Activated naive CD8-positive, alpha-beta T cell treated with anti-CD3 and anti-CD28 coated beads, Interleukin-2, amount 10 ng/mL, durations not matched to agents 7 days and 5 days (primary cell): ENCODE measurements around the gene PLCB4. TPM values are rescaled to one million over a fixed set of nuclear protein-coding genes. Genes with fewer than 3 reads are reported as not detected.
"Not testable (repeated sequence)": the region's sequence is repeated elsewhere in the genome, so short reads cannot be mapped to it uniquely, and the experiment has no call there.

Experiments used
- ATAC-seq: fragments of 150-1000 bp; cut with Tn5 transposase; one replicate; pipeline ENCODE4 v1.10.0; 2021; ENCODE audit warnings: low read depth, moderate library complexity
- POLR2A ChIA-PET: fragments of 350-600 bp; sonication (Branson Sonifier 250); formaldehyde crosslinking; loops from one replicate; lab custom pipeline; 2021; ENCODE audit warnings: antibody characterized with exemption; lab: Charles Lee
- DNase-seq: peaks from one replicate; pipeline ENCODE4 v3.0.0; 2021
- H3K27ac Mint-ChIP-seq: one replicate; pipeline ENCODE4 v1.8.0; 2022; ENCODE audit warnings: mild to moderate bottlenecking, mixed read lengths
- H3K27me3 Mint-ChIP-seq: one replicate; pipeline ENCODE4 v1.8.0; 2022; ENCODE audit warnings: mild to moderate bottlenecking, moderate library complexity, mixed read lengths
- H3K36me3 Mint-ChIP-seq: one replicate; pipeline ENCODE4 v1.8.0; 2021; ENCODE audit warnings: mild to moderate bottlenecking, mixed read lengths
- H3K4me1 Mint-ChIP-seq: one replicate; pipeline ENCODE4 v1.8.0; 2021; ENCODE audit warnings: mixed read lengths
- H3K4me3 Mint-ChIP-seq: one replicate; pipeline ENCODE4 v1.8.0; 2022; ENCODE audit warnings: mild to moderate bottlenecking, moderate library complexity, mixed read lengths
- H3K9me3 Mint-ChIP-seq: one replicate; pipeline ENCODE4 v1.8.0; 2021; ENCODE audit warnings: mixed read lengths
- total RNA-seq, 2 experiments: library from RNA; stranded (reverse); gene quantifications; one replicate each; pipeline ENCODE4 v1.2.3, GENCODE V29; 2021

Gene PLCB4
- total RNA-seq, 2 experiments from 2014 or later = not detected

DNA sequence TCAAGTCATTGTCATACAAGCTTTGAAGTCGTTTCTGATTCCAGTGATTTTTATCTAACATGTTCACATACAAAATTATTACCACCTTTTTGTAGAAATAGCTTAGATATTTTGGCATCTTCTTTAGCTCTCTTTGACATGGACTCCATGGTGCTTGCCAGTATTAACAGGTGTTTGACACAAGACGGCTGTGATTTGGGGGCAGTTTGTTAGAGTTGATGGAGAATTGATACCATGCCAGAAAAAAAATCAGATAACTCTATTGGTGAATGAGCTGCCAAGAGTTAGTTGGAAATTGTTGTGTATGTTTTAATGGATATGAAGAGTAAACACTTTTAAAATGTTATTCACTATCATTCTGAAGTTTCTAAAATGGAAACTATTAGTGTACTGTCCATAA is 298.9 kb downstream of the PLCB4 start:
- Mint-ChIP-seq H3K27ac (no peak overlapping the region), H3K4me3 (no peak overlapping the region), H3K9me3 (no peaks in the 10 kb centered on the region), H3K36me3 (no peaks in the 10 kb centered on the region), H3K4me1 (no peaks in the 10 kb centered on the region), H3K27me3 (no peaks in the 10 kb centered on the region)
- DNase-seq = no peak
- no peak for ATAC-seq
- POLR2A ChIA-PET = no interaction called here

DNA sequence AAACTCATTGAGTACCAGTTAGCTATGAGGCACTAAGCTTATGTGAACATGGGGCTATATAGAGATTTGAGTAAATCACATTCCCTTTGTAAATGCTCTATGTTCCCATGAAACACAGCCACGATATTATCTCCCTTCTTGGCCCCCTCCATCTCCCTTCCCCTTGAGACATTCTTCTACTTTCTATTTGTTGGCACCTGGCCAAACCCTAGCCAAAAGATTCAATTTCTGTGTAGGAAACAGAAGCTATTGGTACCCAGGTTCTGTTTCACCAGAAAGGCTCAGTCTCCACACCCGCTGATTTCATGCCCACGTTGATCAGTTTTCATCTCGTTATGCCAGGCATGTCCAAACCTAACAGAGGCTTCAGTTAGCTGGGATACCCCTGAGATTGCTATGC is 300.0 kb downstream of the PLCB4 start:
- no peak overlapping the region for H3K27ac Mint-ChIP-seq
- POLR2A ChIA-PET = no interaction called here

GRCh38 chr20:9369557-9369956 is 300.7 kb downstream of the PLCB4 start:
- no peak for DNase-seq
- H3K4me1 Mint-ChIP-seq = no peaks in the 10 kb centered on the region
- no peaks in the 10 kb centered on the region for H3K9me3 Mint-ChIP-seq
- POLR2A ChIA-PET = no interaction called here
- no peaks in the 10 kb centered on the region for H3K27me3 Mint-ChIP-seq
- H3K4me3 Mint-ChIP-seq = no peak overlapping the region
- H3K36me3 Mint-ChIP-seq = no peaks in the 10 kb centered on the region
- no peak for ATAC-seq
- H3K27ac Mint-ChIP-seq = no peak overlapping the region

More for the DNA sequence above, 300.0 kb downstream of the PLCB4 start:
- Mint-ChIP-seq H3K27me3 (no peaks in the 10 kb centered on the region), H3K9me3 (no peaks in the 10 kb centered on the region), H3K36me3 (no peaks in the 10 kb centered on the region), H3K4me3 (no peak overlapping the region), H3K4me1 (no peaks in the 10 kb centered on the region)
- DNase-seq (no peak), ATAC-seq (no peak)

DNA sequence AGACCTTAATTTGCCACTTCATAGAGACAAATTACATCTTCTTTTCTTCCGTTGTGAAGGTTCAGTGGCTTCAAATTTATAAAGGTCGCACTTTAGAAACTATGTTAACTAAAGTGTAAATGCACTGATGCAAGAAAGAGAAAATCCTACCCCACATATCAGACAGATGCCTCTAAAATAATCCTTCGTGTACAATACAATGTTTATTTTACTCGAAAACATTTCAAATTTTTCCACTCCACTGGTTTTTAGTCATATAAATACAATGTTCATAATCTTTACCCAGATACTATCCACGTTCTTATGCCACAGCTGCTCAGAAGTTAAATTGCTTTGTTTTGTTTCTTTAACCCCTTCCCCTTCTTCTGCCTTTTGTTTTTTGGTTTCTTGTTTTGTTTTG is 305.2 kb downstream of the PLCB4 start:
- Mint-ChIP-seq H3K4me1 (no peaks in the 10 kb centered on the region), H3K4me3 (no peak overlapping the region), H3K27ac (no peak overlapping the region), H3K36me3 (no peaks in the 10 kb centered on the region), H3K27me3 (no peaks in the 10 kb centered on the region), H3K9me3 (no peaks in the 10 kb centered on the region)
- DNase-seq (no peak), ATAC-seq (no peak)
- POLR2A ChIA-PET = no interaction called here

DNA sequence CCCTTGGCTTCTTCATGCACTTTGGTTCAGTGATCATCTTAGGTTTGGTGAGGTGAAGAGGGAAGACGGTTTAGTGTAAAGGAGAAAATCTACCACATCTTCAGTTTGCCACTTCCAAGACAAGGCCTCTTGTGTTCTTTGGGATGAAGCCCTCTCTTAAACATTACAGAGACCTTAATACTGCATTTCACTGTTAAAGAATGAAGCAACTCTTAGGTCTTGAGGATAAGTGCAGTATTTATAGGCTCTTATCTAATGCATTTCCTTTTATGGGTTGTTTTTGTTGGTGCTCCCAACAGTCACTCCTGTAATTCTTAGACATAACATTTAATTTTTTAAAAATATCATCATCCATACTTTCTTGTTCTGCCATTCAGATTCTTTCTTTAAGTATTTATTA is 305.6 kb downstream of the PLCB4 start:
- POLR2A ChIA-PET = no interaction called here
- H3K36me3 Mint-ChIP-seq = no peaks in the 10 kb centered on the region
- H3K27me3 Mint-ChIP-seq = no peaks in the 10 kb centered on the region
- H3K4me1 Mint-ChIP-seq = no peaks in the 10 kb centered on the region
- H3K27ac Mint-ChIP-seq = no peak overlapping the region
- ATAC-seq (no peak), DNase-seq (no peak)
- no peaks in the 10 kb centered on the region for H3K9me3 Mint-ChIP-seq
- no peak overlapping the region for H3K4me3 Mint-ChIP-seq

GRCh38 chr20:9375221-9375681 is 306.4 kb downstream of the PLCB4 start:
- no peaks in the 10 kb centered on the region for H3K9me3 Mint-ChIP-seq
- no peaks in the 10 kb centered on the region for H3K4me1 Mint-ChIP-seq
- H3K36me3 Mint-ChIP-seq = no peaks in the 10 kb centered on the region
- POLR2A ChIA-PET = no interaction called here
- no peak overlapping the region for H3K4me3 Mint-ChIP-seq
- no peak overlapping the region for H3K27ac Mint-ChIP-seq
- no peaks in the 10 kb centered on the region for H3K27me3 Mint-ChIP-seq
- ATAC-seq (no peak), DNase-seq (no peak)

- H3K27ac Mint-ChIP-seq = no peak overlapping the region
- POLR2A ChIA-PET = no interaction called here
- H3K4me3 Mint-ChIP-seq = no peak overlapping the region
These were observed 308.1 kb downstream of the PLCB4 start for GRCh38 chr20:9377007-9377406.

DNA sequence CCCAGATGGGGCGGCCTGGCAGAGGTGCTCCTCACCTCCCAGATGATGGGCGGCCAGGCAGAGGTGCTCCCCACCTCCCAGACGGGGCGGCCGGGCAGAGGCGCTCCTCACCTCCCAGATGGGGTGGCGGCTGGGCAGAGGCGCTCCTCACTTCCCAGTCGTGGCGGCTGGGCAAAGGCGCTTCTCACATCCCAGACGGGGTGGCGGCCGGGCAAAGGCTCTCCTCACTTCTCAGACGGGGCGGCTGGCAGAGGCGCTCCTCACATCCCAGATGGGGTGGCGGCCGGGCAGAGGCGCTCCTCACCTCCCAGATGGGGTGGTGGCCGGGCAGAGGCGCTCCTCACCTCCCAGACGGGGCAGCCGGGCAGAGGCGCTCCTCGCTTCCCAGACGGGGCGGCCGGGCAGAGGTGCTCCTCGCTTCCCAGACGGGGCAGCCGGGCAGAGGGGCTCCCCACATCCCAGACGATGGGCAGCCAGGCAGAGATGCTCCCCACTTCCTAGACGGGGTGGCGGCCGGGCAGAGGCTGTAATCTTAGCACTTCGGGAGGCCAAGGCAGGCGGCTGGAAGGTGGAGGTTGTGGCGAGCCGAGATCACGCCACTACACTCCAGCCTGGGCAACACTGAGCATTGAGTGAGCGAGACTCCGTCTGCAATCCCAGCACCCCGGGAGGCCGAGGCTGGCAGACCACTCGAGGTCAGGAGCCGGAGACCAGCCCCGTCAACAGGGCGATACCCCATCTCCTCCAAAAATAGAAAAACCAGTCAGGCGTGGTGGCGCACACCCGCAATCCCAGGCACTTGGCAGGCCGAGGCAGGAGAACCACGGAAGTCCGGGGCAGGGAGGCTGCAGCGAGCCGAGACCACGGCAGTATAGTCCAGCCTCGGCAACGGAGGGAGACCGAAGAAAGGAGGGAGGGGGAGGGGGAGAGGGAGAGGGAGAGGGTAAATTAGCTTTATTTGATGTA is 316.7 kb downstream of the PLCB4 start:
- DNase-seq, POLR2A ChIA-PET, H3K27me3 Mint-ChIP-seq, H3K27ac Mint-ChIP-seq, H3K36me3 Mint-ChIP-seq, H3K9me3 Mint-ChIP-seq, ATAC-seq, H3K4me1 Mint-ChIP-seq, H3K4me3 Mint-ChIP-seq: not testable (repeated sequence)

More at GRCh38 chr20:9377007-9377406, 308.1 kb downstream of the PLCB4 start:
- Mint-ChIP-seq H3K36me3 (no peaks in the 10 kb centered on the region), H3K9me3 (no peaks in the 10 kb centered on the region), H3K4me1 (no peaks in the 10 kb centered on the region), H3K27me3 (no peaks in the 10 kb centered on the region)
- DNase-seq = no peak
- ATAC-seq = no peak

DNA sequence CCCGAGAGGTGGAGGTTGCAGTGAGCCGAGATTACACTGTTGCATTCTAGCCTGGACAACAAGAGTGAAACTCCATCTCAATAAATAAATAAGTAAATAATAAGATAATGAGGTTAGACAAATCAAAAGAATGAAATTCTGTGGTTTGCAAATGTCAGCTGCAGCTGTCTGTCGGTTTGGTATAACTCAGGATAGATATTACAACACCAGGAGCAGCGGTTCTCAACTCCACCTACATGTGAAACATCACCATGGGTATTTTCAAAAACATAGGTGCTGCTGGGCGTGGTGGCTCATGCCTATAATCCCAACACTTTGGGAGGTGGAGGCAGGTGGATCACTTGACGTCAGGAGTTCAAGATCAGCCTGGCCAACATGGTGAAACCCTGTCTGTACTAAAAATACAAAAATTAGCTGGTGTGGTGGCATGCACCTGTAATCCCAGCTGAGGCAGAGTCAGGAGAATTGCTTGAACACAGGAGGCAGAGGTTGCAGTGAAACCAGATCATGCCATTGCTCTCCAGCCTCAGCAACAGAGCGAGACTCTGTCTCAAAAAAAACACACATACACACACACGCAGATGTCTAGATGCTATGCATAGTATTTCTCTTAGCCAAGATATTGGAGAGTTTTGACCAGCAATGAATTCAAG is 319.4 kb downstream of the PLCB4 start:
- POLR2A ChIA-PET = no interaction called here
- Mint-ChIP-seq H3K27ac (no peak overlapping the region), H3K4me3 (no peak overlapping the region), H3K9me3 (peaks cover 2% of the 10 kb centered on the region), H3K27me3 (no peaks in the 10 kb centered on the region), H3K36me3 (no peaks in the 10 kb centered on the region), H3K4me1 (no peaks in the 10 kb centered on the region)
- no peak for ATAC-seq
- no peak for DNase-seq

DNA sequence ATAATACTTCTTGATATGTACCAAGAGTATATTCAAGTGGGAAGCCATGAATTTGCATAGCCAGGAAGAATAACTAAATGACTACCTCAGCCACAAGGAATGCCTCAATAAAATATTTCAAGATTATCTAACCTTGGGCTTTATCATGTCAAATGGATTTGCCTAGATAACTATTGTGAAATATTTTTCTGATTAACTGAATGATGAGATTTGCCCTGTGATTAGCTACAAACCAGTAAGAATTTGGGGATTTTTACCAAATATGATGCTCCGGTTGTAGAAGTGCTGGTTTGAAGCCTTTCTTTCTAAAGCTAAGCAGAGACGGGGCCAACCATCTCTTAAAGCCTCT is 319.9 kb downstream of the PLCB4 start:
- H3K27ac Mint-ChIP-seq = no peak overlapping the region
- no peak for DNase-seq
- POLR2A ChIA-PET = no interaction called here
- no peak for ATAC-seq
- H3K36me3 Mint-ChIP-seq = no peaks in the 10 kb centered on the region
- H3K27me3 Mint-ChIP-seq = no peaks in the 10 kb centered on the region
- no peaks in the 10 kb centered on the region for H3K4me1 Mint-ChIP-seq
- H3K9me3 Mint-ChIP-seq = peaks cover 2% of the 10 kb centered on the region
- H3K4me3 Mint-ChIP-seq = no peak overlapping the region

- POLR2A ChIA-PET = no interaction called here
These were observed 320.5 kb downstream of the PLCB4 start for GRCh38 chr20:9389346-9389745.

DNA sequence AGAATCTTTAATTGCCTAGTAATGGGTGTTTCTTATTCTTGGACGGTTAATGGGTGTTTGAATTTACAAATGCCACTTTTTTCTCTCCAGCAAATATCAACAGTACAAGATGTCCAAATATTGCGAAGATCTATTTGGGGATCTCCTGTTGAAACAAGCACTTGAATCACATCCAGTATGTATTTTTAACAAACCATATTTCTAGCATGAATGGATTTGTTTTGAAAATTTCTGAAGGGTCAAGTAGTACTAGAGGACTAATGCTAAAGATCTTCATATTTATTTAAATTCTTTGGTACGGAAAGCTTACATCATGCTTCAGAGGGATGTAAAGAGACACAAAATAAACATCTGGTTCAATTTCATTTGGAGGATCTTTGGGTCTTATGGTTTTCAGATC is 321.6 kb downstream of the PLCB4 start:
- Mint-ChIP-seq H3K36me3 (no peaks in the 10 kb centered on the region), H3K4me3 (no peak overlapping the region), H3K27ac (no peak overlapping the region), H3K4me1 (no peaks in the 10 kb centered on the region), H3K27me3 (no peaks in the 10 kb centered on the region), H3K9me3 (no peaks in the 10 kb centered on the region)
- ATAC-seq = no peak
- no peak for DNase-seq
- POLR2A ChIA-PET = no interaction called here

More at GRCh38 chr20:9389346-9389745, 320.5 kb downstream of the PLCB4 start:
- ATAC-seq (no peak), DNase-seq (no peak)
- Mint-ChIP-seq H3K4me3 (no peak overlapping the region), H3K27ac (no peak overlapping the region), H3K36me3 (no peaks in the 10 kb centered on the region), H3K4me1 (no peaks in the 10 kb centered on the region), H3K27me3 (no peaks in the 10 kb centered on the region), H3K9me3 (no peaks in the 10 kb centered on the region)

DNA sequence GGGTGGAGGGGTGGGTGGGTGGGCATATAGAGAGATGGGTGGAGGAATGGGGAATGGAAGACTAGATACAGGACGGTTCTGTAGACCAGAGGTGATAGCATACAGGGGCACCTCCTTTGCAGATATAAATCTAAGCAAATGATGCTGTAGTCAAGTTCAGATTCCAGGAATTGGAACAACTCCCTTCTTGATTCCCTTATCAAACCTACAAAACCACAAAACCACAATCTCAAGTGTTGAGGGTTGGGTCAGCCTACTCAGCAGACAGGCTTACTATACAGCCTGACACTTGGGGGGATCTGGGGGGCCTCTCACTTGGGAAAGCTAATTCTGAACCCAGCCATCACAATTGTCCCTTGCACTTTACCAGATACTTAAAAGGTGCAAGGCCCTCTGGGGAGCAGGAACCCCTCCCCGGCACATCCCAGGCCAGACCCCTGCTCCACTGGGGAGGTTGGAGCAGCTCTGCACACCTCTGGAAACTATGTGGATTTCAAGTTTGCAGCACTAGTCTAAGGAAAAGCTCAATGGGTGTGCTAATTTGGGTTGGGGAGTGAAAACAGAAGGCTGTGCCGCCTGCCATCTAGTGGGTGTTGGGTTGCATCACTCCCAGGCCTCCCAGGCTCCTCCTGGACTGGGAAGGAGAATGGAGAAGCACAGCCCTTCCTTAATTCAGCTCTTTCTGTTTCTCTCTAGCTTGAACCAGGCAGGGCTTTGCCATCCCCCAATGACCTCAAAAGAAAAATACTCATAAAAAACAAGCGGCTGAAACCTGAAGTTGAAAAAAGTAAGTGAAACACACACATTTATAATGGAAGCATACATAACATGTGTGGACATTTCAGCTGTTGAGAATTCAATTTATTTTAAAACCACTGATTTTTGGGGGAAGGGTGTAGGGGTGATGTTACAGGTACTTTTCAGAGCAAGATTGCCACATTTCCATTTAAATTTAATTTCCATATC is 324.3 kb downstream of the PLCB4 start:
- Mint-ChIP-seq H3K27me3 (no peaks in the 10 kb centered on the region), H3K9me3 (no peaks in the 10 kb centered on the region), H3K4me1 (no peaks in the 10 kb centered on the region), H3K27ac (no peak overlapping the region), H3K4me3 (no peak overlapping the region), H3K36me3 (no peaks in the 10 kb centered on the region)
- POLR2A ChIA-PET = no interaction called here
- DNase-seq (no peak), ATAC-seq (no peak)
